Activated T-cell treated with anti-CD3 and anti-CD28 coated beads for 1 hour (primary cell): ENCODE results near the gene SUSD4.

ENCODE experiments used
- DNase-seq: peaks from one replicate; pipeline ENCODE4 v3.0.0-alpha.2; 2020; ENCODE audit warnings: low read depth

The SUSD4 gene

DNA sequence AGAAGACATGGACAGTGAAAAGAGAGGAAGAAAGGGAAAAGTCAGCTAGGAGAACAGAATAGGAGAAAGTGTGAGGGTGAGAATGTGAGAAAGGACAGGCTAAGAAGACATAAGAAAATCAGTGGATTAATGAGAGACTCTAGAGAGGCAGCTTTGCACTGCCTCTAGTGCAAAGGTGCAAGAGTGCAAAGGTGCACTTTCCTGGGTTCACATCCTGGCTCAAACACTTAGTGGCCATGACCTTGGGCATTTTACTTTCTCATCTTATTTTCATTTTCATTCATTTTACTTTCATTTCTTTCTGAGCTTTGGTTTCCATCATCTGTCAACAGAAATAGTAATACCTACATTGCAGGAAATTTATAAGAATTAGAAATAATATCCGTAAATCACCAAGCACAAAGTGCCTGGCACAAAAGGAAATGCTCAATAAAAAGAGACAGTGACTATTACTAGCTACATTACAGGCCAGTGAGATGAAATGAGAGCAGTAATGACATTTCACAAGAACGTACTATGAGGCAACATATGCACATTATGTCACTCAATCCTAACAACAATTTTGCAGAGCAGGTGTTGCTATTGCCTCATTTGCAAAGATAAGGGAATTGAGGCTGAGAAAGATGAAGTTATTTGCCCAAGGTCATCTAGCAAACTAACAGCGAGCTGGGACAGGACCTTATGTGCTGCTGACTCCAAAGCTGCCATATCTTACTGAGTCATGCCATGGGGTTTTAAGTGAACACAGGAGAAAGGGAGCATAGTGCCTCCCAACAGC, 113.9 kb downstream of the SUSD4 start:
- no peak for DNase-seq

DNA sequence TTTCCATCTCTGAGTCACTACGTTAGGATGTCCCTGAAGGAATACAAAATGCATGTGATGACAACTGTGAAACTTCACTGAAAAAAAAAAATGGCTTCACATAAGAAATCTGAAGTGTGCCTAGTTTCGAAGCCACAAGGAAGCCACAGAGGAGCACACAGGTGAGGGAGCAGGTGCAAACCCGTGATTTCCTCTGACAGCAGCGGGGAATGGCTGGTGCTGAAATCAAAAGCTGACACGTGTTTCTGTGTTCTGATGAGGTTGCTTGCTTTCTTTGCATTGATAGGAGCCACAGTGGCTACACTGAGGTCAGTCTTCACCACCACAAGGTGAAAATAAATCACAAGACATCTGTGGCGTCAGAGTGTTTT, 115.2 kb downstream of the SUSD4 start:
- no peak for DNase-seq

DNA sequence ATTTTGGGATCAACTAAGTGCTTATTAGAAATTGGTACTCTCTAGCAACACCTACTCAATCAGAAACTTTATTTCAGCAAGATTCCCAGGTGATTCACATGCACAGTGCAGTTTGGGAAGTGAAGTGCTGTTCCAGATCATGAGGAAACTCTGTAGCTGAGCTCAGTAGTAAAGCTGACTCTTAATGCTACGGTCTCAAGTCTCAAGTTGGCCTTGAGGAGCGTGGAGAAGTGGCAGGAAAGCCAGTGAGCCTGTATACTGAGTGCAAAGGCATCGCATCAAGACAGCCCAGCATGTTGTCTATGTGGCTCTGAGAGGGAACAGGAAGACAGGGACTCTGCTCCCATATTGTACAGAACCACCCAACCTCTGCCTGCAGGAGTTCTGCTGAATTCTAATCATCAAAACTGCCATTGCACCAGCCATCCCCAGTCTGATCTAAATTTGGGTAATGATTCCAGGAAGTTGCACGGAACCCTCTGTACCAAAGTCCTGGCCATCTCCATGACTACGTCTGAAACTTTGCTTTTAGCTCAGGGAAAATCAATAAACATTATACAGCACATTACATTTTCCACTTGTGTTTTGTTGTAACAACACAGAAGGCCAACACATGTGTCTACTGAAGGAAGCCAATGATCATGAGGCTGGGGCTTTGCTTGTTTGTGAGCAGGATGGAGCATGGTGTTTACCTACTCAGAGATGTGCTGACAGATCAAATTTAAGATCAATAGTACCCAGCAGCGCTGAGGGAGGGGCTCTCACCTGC, 115.8 kb downstream of the SUSD4 start:
- DNase-seq, result no peak

DNA sequence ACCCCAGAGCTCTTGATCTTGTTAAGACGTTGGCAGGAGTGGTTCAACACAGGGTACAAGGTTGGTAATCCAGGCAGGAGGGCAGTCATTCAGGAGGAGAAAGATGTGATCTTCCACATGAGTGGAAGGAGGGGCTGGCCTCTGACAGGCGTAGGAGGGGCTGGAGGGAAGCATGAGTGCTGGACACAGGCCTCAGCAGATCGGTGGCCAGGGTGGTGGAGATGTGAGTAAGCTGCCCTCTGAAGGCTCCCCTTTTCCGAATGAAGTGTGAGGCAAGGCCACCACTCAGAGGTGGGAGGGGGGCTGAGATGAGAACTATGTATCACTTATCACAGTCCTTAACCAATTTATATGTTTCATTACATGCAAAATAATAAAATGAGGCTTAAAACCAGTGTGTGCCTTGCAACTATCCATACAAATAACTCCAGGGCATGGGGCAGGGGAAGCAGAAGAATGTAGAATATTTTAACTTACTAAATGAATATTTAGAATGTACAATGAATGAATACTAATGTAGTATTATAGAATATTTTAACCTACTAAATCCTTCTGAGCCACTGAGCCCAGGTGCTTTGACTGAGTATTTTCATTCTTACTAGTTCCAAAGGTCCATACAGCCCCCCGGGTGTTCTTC, 117.4 kb downstream of the SUSD4 start:
- DNase-seq, result no peak

DNA sequence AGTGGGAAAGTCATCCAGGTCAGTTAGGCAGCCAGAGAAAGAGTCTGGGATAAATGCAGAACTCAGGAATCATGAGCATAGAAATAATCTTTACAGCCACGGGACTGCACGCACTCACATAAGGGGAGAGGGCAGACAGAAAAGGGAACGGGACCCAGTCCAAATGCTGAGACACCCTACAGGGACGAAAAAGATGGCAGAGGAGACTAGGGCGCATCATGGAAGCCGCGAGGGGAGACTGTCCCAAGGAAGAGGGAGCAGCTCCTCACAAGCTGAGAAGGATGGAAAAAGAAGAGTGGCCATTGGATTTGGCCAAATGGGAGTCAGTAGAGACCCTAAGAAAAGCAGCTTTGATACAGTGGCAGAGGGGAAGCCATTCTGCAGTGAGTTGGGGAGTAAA, 118.0 kb downstream of the SUSD4 start:
- DNase-seq, result no peak

DNA sequence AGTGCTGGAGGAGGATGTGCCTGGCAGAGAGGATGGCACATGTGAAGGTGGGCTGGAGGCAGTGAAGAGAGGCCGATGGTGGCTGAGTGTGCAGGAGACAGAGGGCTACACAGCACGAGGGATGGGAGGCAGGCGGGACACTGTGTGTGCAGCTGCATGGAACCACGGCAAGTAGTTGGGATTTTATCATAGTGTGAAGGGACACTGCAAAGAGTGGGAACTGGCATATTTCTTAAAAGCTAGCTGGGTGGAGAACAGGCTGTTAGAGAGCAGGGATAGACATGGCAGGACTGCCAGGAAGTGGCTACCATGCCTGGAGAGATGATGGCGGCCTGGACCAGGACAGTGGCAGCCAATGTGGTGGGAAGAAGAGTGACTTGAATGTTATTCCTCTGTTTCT, 118.6 kb downstream of the SUSD4 start:
- no peak for DNase-seq

DNA sequence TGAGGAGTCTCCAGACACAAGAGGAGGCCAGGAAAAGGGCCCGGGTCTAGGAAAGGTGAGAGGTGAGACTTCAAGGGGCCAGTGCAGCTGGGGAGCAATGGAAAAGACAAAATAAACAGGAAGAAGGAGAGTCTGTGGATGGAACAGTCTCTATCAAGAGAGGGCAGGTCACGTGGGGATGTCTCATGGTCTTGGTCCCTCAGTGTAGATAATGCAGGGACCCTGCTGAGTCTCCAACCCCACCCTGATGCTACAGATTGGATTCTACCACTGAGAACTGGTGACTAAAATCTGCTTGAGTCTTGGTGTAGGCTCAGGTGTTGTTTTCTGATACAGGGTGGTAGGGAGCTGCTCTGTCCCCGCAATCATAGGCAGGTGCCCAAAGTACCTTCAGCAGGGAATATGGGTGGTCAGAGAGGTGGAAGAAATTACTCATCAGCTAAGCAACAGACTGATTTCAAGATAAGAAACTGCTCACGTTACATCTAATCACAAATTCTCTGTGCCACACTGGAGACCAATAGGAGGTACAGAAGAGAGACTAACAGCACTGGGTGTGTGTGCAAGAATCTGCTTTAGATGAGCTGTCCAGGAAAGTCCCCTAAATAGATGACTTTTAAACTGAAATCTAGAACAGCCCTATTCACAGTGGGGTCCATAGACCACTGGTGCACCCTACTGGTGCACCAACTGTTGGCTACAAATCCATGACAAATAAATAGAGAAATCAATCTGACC, 119.4 kb downstream of the SUSD4 start:
- DNase-seq, result no peak

DNA sequence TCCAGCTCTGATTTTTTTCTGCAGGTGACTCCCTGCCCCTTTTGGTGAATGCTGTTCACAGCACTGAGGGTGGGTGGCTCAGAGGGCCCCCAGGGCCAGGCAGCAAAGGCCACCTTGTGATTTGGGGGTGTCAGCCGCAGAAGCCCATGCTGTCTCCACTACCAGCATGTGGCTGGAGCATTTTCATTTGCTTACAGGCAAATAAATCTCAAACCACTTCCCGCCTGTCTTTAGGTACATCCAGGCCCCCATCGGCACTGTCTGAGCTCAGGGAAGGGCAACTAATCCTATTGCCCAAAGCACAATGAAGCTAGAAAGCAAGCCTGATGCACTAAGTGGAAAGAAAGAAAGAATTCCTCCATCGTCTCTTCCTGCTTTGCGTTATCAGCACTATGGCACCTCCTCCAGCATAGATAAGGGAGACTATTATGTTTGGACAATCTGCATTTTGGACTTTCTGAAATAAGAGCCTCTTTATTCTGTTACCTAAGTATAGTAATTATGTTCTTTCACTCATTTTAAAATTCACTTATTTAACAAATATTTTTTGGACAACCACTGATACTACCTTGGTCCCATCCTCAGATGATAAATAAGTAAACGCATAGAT, 120.4 kb downstream of the SUSD4 start:
- DNase-seq, result no peak

DNA sequence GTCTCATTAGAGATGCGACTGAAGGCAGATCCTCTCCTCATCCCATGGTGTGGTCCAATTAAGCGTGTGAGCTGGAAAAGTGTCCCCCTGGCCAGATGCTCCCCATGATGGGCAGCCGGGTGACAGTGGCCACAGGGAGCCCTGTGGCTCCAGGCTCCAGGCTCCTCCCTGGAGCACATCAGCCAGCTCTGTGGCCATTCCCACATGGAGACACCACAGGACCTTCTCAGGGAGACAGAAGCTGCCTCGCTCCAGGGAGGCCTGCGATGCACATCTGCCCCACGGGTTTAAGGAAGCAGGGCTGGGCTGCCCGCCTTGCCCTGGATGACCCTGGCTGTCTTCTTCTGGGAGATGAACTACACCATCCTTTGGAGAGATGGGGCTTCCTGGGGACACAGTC, 121.0 kb downstream of the SUSD4 start:
- no peak for DNase-seq

DNA sequence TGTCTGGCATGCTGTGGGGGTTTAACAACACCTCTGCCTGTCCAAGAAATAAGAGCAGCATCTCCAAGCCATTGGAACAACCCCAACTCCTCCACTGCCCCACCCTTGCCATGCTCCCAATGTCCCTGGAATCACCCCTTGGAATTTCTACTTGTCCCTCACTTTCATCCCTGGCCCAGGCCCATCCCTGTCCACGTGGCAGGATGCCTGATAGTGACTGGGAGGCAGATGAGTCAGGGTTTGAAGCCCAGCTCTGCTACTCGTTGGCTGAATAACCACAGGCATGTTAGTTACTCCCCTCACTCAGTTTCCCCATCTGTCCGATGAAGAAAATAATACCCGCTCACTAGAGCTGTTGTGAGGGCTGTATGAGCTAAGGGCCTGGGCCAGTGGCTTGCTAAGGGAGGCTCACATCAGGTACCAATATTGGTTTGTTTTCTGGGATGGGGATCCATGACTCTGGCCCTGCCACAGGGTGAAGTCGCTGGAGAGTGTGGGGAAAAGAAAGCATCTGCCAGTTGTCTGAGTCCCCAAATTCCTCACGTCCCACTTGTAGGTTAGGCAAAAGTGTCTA, 121.5 kb downstream of the SUSD4 start:
- DNase-seq, result no peak

DNA sequence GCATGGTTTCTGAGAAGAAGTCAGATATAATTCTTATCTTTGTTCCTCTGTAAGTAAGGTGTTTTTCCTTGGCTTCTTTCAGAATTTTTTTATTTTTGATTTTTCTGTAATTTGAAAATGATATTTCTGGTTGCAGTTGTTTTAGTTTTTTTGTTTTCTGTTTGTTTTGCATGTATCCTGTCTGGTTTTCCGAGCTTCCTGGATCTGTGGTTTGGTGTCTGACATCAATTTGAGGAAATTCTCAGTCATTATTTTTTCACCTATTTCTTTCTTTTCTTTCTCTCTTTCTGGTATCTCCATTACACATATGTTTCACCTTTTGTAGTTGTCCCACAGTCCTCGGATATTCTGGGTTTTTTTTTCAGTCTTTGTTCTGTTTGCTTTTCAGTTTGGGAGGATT, 123.9 kb downstream of the SUSD4 start:
- DNase-seq, result no peak

DNA sequence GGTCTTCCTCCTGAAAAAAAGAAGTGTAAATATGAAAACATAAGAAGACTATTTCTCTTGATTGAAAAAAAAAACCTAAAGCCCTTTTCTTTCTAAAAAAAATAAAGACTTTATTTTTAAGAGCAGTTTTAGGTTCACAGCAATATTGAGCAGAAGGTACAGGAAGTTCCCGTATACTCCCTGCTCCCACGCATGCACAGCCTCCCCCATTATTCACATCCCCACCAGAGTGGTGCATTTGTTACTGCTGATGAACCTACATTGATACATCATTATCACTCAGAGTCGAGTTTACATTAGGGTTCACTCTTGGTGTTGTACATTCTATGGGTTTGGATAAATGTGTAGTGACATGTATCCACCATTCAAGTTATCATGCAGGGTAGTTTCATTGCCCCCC, 128.9 kb downstream of the SUSD4 start:
- no peak for DNase-seq

DNA sequence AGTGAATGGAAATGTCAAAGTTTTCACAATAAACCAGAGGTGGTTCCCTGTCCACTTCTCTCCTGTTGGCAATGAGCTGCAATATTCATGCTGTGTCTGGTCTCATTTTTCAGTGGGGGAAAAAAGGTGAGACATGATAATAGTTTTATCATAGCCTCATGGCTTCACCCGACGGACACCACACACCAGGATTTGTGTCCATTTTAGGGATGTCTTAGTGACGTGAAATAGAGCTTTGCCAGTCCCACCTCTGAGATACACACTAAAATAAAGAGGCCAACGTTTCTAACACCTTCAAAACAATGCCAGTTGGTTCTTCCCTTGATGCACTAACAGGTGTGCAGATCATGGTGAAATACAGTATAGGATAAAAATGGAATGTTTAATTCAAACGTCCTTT, 129.4 kb downstream of the SUSD4 start:
- DNase-seq, result no peak

DNA sequence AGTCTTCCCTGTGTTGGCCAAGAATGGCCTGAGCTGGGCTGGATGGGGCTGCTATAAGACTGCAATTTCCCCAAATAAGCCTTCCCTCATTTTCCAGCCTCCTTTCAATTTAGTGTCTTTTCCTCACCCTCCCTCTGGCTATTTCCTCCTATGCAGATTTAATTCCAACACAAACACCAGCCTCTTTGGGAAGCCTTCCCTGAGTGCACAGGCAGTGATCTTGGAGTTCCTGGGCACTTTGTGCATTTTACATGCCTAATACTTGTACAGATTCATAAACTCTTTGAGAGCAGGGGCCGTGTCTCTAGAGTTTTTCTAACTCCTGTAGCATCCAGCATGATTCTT, 129.8 kb downstream of the SUSD4 start:
- DNase-seq, result no peak

DNA sequence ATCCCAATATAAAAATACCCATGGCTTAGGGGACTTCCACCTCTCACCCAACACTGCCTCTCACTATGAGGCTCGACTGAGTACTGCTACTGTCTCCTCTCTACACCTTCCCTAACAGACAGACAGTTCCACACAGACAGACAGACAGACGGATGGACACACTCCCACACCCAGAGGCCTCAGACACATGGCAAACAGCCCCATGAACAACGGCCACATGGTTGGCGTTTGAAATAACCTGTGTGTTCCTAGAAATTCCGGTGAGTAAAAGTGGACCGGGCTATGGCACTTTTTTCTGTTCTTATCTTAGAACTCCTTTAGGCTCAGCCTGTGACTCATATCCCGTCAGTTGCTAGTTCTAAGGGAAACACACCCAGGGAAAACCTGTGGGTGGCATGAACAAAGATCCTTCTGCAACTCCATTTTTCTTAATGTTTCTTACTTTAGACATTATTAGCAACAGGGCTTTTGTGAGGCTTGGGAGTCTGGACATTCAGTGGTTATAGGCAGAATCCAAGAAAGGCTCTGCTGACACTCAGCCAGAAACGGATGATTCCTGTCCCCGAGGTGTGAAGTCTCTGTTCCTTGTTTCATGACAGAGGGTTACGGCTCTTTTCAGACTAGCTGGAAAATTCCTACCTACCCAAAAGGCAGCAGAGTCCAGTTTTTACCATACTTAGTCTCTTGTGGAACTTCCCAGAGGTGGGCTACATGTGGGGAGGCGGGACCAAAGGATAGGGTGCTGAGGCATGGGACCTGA, 130.4 kb downstream of the SUSD4 start:
- no peak for DNase-seq

DNA sequence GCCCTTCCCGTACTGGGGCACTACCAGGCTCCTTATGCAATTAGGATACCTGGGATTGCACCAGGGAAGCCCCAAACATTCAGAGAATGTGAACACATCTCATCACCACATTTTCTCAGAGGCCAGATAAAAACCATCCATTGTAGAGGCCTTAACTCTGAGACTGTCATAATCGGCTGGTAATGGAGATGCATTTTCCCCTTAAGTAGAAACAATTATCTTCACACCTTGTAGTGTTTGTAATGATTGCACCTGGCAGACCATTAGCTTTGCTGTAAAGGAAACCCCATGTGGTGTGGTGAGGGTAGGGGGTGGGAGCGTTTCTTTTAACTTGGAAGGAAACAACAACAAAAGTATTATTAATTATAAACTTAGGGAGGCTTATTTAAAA, 131.0 kb downstream of the SUSD4 start:
- no peak for DNase-seq

DNA sequence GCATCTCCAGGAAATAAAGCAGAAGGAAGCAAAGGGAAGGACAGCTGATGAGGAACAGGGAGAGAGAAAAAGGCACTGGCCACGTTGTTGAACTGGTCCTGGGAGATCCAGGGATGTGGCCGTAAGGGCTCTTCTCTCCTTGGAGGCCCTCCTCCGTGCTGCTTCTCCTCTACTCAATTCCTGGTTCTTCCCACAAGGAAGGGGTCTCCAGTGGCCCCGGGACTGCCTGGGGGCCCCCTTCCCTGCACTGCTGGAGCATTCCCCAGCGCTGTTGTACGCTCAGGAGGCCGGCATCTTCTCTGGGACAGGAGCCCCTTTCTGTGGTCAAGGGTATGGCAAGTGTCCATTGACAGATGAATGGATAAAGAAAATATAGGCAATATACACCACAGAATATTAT, 132.4 kb downstream of the SUSD4 start:
- DNase-seq, result no peak

DNA sequence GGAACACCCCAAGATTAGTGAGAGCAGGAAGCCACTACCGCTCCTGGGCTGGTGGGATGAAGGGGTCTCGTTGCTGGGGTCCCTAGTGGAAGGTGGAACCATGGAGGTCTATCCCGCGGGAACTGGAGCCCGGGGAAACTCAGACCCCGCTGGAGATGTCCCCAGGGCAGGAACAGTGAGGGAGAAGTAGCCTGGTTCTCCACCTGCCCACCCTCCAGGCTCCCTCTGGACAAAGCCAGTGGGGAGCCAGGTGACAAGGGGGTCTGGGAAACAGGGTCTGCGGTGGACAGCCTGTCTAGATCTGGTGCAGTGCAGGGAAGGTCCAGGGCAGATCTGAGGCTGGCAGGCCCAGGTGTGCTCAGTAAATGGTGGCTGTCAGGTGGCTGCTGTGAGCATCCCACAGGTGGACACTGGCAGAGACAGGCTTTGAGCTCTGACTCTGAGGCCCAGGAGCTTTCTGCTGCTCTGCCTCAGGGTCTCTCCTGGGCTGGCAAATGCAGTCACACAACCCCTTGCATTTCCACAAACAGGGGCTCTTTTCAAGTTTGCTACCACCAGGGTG, 132.9 kb downstream of the SUSD4 start:
- no peak for DNase-seq

DNA sequence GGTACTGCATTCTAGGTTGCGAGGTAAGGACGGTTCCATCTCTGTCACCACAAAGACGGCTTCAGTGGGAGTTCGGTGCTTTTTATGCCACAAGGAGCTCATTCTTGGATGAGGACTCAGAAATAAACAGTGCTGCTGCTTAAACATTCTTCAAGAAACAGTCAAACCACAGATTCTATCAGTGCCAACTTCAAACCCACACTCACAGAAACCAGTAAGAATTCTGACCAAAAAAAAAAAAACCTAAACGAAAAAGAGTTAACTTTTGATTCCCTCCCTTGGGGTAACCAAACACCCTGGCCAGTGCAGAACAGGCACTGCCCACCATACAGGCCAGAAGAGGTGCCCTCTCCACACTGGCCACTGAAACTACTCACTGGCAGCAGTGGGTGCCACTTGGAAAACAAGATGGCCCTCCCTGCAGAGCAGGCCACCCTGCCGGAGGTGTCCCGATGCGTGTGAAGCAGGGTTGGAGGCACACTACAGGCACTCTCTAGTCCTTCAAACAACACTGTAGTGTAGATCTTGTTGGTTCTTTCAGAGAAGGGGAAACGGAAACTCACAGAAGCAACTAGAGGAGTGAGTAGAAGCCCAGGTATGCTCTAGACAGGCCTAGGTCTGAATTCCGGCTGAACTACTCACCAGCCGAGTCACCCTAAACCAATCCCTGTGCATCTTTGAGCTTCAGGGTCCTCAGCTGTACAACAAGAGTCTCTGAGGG, 133.7 kb downstream of the SUSD4 start:
- no peak for DNase-seq

DNA sequence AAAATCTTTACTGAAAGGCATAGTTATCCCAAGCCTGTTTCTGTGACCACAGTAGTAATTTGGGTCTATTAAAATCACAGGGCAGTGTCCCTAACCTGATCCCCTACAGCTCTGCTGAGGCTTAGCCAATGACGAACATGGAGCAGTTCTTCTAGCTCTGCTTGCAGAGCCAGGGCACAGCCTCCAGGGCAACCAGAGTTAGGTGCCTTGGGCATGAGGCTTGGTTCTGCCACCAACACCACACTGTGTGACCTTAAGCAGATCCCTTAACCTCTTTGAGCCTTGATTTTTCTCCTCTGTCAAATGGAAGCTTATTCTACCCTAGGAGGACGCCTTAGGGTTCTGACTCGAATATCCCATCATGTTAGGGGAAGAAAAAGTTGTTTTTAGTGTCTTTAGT, 134.2 kb downstream of the SUSD4 start:
- no peak for DNase-seq
